ENCODE measurements around the gene LPAR3.
"Not testable (repeated sequence)": the region's sequence is repeated elsewhere in the genome, so short reads cannot be mapped to it uniquely, and the experiment has no call there.

The LPAR3 gene

GRCh38 chr1:84913555-84913892 is 20.5 kb upstream of the LPAR3 start:
- Histone ChIP-seq H2BK120ac (ENCODE audit: insufficient read depth, low read length, poor library complexity) (no peak overlapping the region), H3K9ac (ENCODE audit: low read length) (no peak overlapping the region), H2AFZ (ENCODE audit: insufficient read depth, low read length, poor library complexity) (no peak overlapping the region), H3K79me2 (ENCODE audit: control insufficient read depth, insufficient read depth, low read length, poor library complexity) (no peaks in the 10 kb centered on the region), H3K4me2 (ENCODE audit: low read length) (no peak overlapping the region), H3K9me3 (ENCODE audit: insufficient read depth, low read depth, low read length) (no peaks in the 10 kb centered on the region), H3K27me3 (ENCODE audit: insufficient read depth, low read length) (no peaks in the 10 kb centered on the region), H4K12ac (ENCODE audit: low read depth, low read length) (no peak overlapping the region), H3K4ac (ENCODE audit: low read depth, low read length) (no peak overlapping the region), H3K4me1 (ENCODE audit: control insufficient read depth in 1 of 2, insufficient read depth in 2 of 2, low read length in 2 of 2) (no peaks in the 10 kb centered on the region), H2AK5ac (ENCODE audit: low read length) (no peak overlapping the region), H3K4me3 (ENCODE audit: low read depth, low read length) (no peak overlapping the region), H3K14ac (ENCODE audit: low read length) (no peak overlapping the region), H3K27ac (ENCODE audit: low read depth, low read length) (no peak overlapping the region), H4K8ac (ENCODE audit: low read depth, low read length) (no peak overlapping the region), H4K91ac (ENCODE audit: low read depth, low read length) (no peak overlapping the region), H3K79me1 (ENCODE audit: low read length) (no peaks in the 10 kb centered on the region), H3K18ac (ENCODE audit: low read length) (no peak overlapping the region), H3K36me3 (ENCODE audit: control insufficient read depth in 1 of 2, insufficient read depth in 2 of 2, low read length in 2 of 2) (no peaks in the 10 kb centered on the region), H3K23ac (ENCODE audit: low read length) (no peak overlapping the region), H2BK5ac (ENCODE audit: low read depth, low read length, poor library complexity) (no peak overlapping the region), H2BK12ac (ENCODE audit: low read length) (no peak overlapping the region)
- no CpG with 5 or more reads among the region's 4 CpGs for WGBS (ENCODE audit: extremely low coverage, insufficient coverage, insufficient read length)
- no peak for DNase-seq

GRCh38 chr1:84912726-84913554 is 19.9 kb upstream of the LPAR3 start:
- no peak overlapping the region for H3K4ac ChIP-seq (ENCODE audit: low read depth, low read length)
- H3K79me2 ChIP-seq (ENCODE audit: control insufficient read depth, insufficient read depth, low read length, poor library complexity): no peaks in the 10 kb centered on the region
- no peaks in the 10 kb centered on the region for H3K27me3 ChIP-seq (ENCODE audit: insufficient read depth, low read length)
- no peaks in the 10 kb centered on the region for H3K9me3 ChIP-seq (ENCODE audit: insufficient read depth, low read depth, low read length)
- no peak overlapping the region for H3K9ac ChIP-seq (ENCODE audit: low read length)
- H2BK5ac ChIP-seq (ENCODE audit: low read depth, low read length, poor library complexity): no peak overlapping the region
- H2AK5ac ChIP-seq (ENCODE audit: low read length): no peak overlapping the region
- DNase-seq: no peak
- no peak overlapping the region for H2BK12ac ChIP-seq (ENCODE audit: low read length)
- H3K18ac ChIP-seq (ENCODE audit: low read length): no peak overlapping the region
- no peak overlapping the region for H3K4me2 ChIP-seq (ENCODE audit: low read length)
- no CpG with 5 or more reads among the region's 3 CpGs for whole genome bisulfite sequencing (ENCODE audit: extremely low coverage, insufficient coverage, insufficient read length)
- H4K12ac ChIP-seq (ENCODE audit: low read depth, low read length): no peak overlapping the region
- no peak overlapping the region for H2AFZ ChIP-seq (ENCODE audit: insufficient read depth, low read length, poor library complexity)
- no peak overlapping the region for H3K27ac ChIP-seq (ENCODE audit: low read depth, low read length)
- no peak overlapping the region for H4K8ac ChIP-seq (ENCODE audit: low read depth, low read length)
- H3K36me3 ChIP-seq (ENCODE audit: control insufficient read depth in 1 of 2, insufficient read depth in 2 of 2, low read length in 2 of 2): no peaks in the 10 kb centered on the region
- no peak overlapping the region for H4K91ac ChIP-seq (ENCODE audit: low read depth, low read length)
- no peak overlapping the region for H2BK120ac ChIP-seq (ENCODE audit: insufficient read depth, low read length, poor library complexity)
- H3K23ac ChIP-seq (ENCODE audit: low read length): no peak overlapping the region
- H3K4me1 ChIP-seq (ENCODE audit: control insufficient read depth in 1 of 2, insufficient read depth in 2 of 2, low read length in 2 of 2): no peaks in the 10 kb centered on the region
- H3K4me3 ChIP-seq (ENCODE audit: low read depth, low read length): no peak overlapping the region
- H3K14ac ChIP-seq (ENCODE audit: low read length): no peak overlapping the region
- no peaks in the 10 kb centered on the region for H3K79me1 ChIP-seq (ENCODE audit: low read length)

GRCh38 chr1:84908746-84909464 is 15.9 kb upstream of the LPAR3 start:
- not testable (repeated sequence) for H2BK12ac ChIP-seq (ENCODE audit: low read length); DNase-seq; H2AK5ac ChIP-seq (ENCODE audit: low read length); H3K4me1 ChIP-seq (ENCODE audit: control insufficient read depth in 1 of 2, insufficient read depth in 2 of 2, low read length in 2 of 2); H4K8ac ChIP-seq (ENCODE audit: low read depth, low read length); H3K4me2 ChIP-seq (ENCODE audit: low read length); H3K4ac ChIP-seq (ENCODE audit: low read depth, low read length); H3K18ac ChIP-seq (ENCODE audit: low read length); H2AFZ ChIP-seq (ENCODE audit: insufficient read depth, low read length, poor library complexity); H2BK5ac ChIP-seq (ENCODE audit: low read depth, low read length, poor library complexity); H3K14ac ChIP-seq (ENCODE audit: low read length); H2BK120ac ChIP-seq (ENCODE audit: insufficient read depth, low read length, poor library complexity); H3K79me2 ChIP-seq (ENCODE audit: control insufficient read depth, insufficient read depth, low read length, poor library complexity); H4K91ac ChIP-seq (ENCODE audit: low read depth, low read length); H3K4me3 ChIP-seq (ENCODE audit: low read depth, low read length); H3K9ac ChIP-seq (ENCODE audit: low read length); H3K9me3 ChIP-seq (ENCODE audit: insufficient read depth, low read depth, low read length); H3K27ac ChIP-seq (ENCODE audit: low read depth, low read length); H3K27me3 ChIP-seq (ENCODE audit: insufficient read depth, low read length); H3K23ac ChIP-seq (ENCODE audit: low read length); H3K36me3 ChIP-seq (ENCODE audit: control insufficient read depth in 1 of 2, insufficient read depth in 2 of 2, low read length in 2 of 2); H4K12ac ChIP-seq (ENCODE audit: low read depth, low read length); H3K79me1 ChIP-seq (ENCODE audit: low read length)
- WGBS (ENCODE audit: extremely low coverage, insufficient coverage, insufficient read length): no CpG with 5 or more reads among the region's 4 CpGs

GRCh38 chr1:84907095-84907827 is 14.3 kb upstream of the LPAR3 start:
- H3K36me3 ChIP-seq (ENCODE audit: control insufficient read depth in 1 of 2, insufficient read depth in 2 of 2, low read length in 2 of 2): no peaks in the 10 kb centered on the region
- DNase-seq: no peak
- H3K23ac ChIP-seq (ENCODE audit: low read length): no peak overlapping the region
- H2BK12ac ChIP-seq (ENCODE audit: low read length): no peak overlapping the region
- no peak overlapping the region for H4K91ac ChIP-seq (ENCODE audit: low read depth, low read length)
- peaks cover 2% of the 10 kb centered on the region for H3K9me3 ChIP-seq (ENCODE audit: insufficient read depth, low read depth, low read length)
- H2BK120ac ChIP-seq (ENCODE audit: insufficient read depth, low read length, poor library complexity): no peak overlapping the region
- H2AFZ ChIP-seq (ENCODE audit: insufficient read depth, low read length, poor library complexity): no peak overlapping the region
- H3K4me1 ChIP-seq (ENCODE audit: control insufficient read depth in 1 of 2, insufficient read depth in 2 of 2, low read length in 2 of 2): no peaks in the 10 kb centered on the region
- no peaks in the 10 kb centered on the region for H3K79me1 ChIP-seq (ENCODE audit: low read length)
- H2BK5ac ChIP-seq (ENCODE audit: low read depth, low read length, poor library complexity): no peak overlapping the region
- H3K14ac ChIP-seq (ENCODE audit: low read length): no peak overlapping the region
- H3K4me3 ChIP-seq (ENCODE audit: low read depth, low read length): no peak overlapping the region
- H3K4me2 ChIP-seq (ENCODE audit: low read length): no peak overlapping the region
- no peak overlapping the region for H3K4ac ChIP-seq (ENCODE audit: low read depth, low read length)
- H3K18ac ChIP-seq (ENCODE audit: low read length): no peak overlapping the region
- no peak overlapping the region for H2AK5ac ChIP-seq (ENCODE audit: low read length)
- H3K79me2 ChIP-seq (ENCODE audit: control insufficient read depth, insufficient read depth, low read length, poor library complexity): no peaks in the 10 kb centered on the region
- H3K27ac ChIP-seq (ENCODE audit: low read depth, low read length): no peak overlapping the region
- H4K12ac ChIP-seq (ENCODE audit: low read depth, low read length): no peak overlapping the region
- H3K9ac ChIP-seq (ENCODE audit: low read length): no peak overlapping the region
- no CpG with 5 or more reads among the region's 6 CpGs for WGBS (ENCODE audit: extremely low coverage, insufficient coverage, insufficient read length)
- H3K27me3 ChIP-seq (ENCODE audit: insufficient read depth, low read length): no peaks in the 10 kb centered on the region
- H4K8ac ChIP-seq (ENCODE audit: low read depth, low read length): no peak overlapping the region
